Activated T-cell treated with anti-CD3 and anti-CD28 coated beads, Interleukin-2, amount 50 U/mL, for 72 hours (primary cell): Measurements from ENCODE around the gene SPSB3. TPM values are rescaled to one million over a fixed set of nuclear protein-coding genes. Genes with fewer than 3 reads are reported as not detected.

Experiments used
- ATAC-seq, 2 donors: fragments of 150-1000 bp; cut with Tn5 transposase; replicated peaks in 1 of 2; 2 replicates each; pipeline ENCODE4 v1.10.0; 2021; ENCODE audit warnings: moderate library complexity in 2 of 2, mild to moderate bottlenecking in 1 of 2
- DNase-seq, 2 donors: peaks; one replicate each; pipeline ENCODE4 v3.0.0; 2021 to 2022; ENCODE audit warnings: mixed read lengths in 1 of 2
- H3K27ac Mint-ChIP-seq: one replicate; pipeline ENCODE4 v1.8.0; 2022; ENCODE audit warnings: mild to moderate bottlenecking, moderate library complexity, mixed read lengths
- H3K27me3 Mint-ChIP-seq: one replicate; pipeline ENCODE4 v1.8.0; 2022; ENCODE audit warnings: low read depth, mixed read lengths
- H3K36me3 Mint-ChIP-seq, 2 donors: one replicate each; pipeline ENCODE4 v1.8.0; 2022; ENCODE audit warnings: mixed read lengths in 2 of 2, mild to moderate bottlenecking in 1 of 2; ENCODE audit not compliant: insufficient read depth in 2 of 2
- H3K4me1 Mint-ChIP-seq: one replicate; pipeline ENCODE4 v1.8.0; 2022; ENCODE audit warnings: low read depth, mixed read lengths
- H3K4me3 Mint-ChIP-seq, 2 donors: one replicate each; pipeline ENCODE4 v1.8.0; 2022; ENCODE audit warnings: mild to moderate bottlenecking in 2 of 2, mixed read lengths in 2 of 2, moderate library complexity in 2 of 2
- H3K9me3 Mint-ChIP-seq, 2 donors: one replicate each; pipeline ENCODE4 v1.8.0; 2022; ENCODE audit warnings: mixed read lengths in 2 of 2
- total RNA-seq, 2 donors: library from RNA; stranded (reverse); gene quantifications; one replicate each; pipeline ENCODE4 v1.2.3, GENCODE V29; 2022

The SPSB3 gene
- total RNA-seq, 2 donors from 2014 or later = 37.1 to 40.1 TPM

GRCh38 chr16:1790261-1790610 lies 7.9 kb upstream of the SPSB3 start:
- DNase-seq (no peak), ATAC-seq (no peak)
- H3K27me3 Mint-ChIP-seq = no peaks in the 10 kb centered on the region
- peaks cover 2% of the 10 kb centered on the region for H3K4me1 Mint-ChIP-seq
- H3K4me3 Mint-ChIP-seq = no peak overlapping the region
- peaks cover 1 to 2% of the 10 kb centered on the region in 2 donors for H3K36me3 Mint-ChIP-seq
- H3K27ac Mint-ChIP-seq = no peak overlapping the region
- H3K9me3 Mint-ChIP-seq = no peaks in the 10 kb centered on the region

- Mint-ChIP-seq H3K27ac (no peak overlapping the region), H3K4me1 (peaks cover 7% of the 10 kb centered on the region), H3K36me3 (peaks cover 1 to 2% of the 10 kb centered on the region in 2 donors), H3K27me3 (no peaks in the 10 kb centered on the region), H3K9me3 (no peaks in the 10 kb centered on the region), H3K4me3 (no peak overlapping the region)
- ATAC-seq (no peak), DNase-seq (no peak)
Observed at GRCh38 chr16:1789643-1790045, 7.3 kb upstream of the SPSB3 start.

- H3K36me3 Mint-ChIP-seq = peaks cover 1 to 2% of the 10 kb centered on the region in 2 donors
- DNase-seq (no peak), ATAC-seq (no peak)
- H3K4me1 Mint-ChIP-seq = peaks cover 7% of the 10 kb centered on the region
- no peak overlapping the region for H3K4me3 Mint-ChIP-seq
- no peaks in the 10 kb centered on the region for H3K27me3 Mint-ChIP-seq
- H3K27ac Mint-ChIP-seq = no peak overlapping the region
- H3K9me3 Mint-ChIP-seq = no peaks in the 10 kb centered on the region
Observed at GRCh38 chr16:1788708-1789100, 6.3 kb upstream of the SPSB3 start.

GRCh38 chr16:1788095-1788707 lies 5.8 kb upstream of the SPSB3 start:
- no peak for DNase-seq
- H3K27me3 Mint-ChIP-seq = no peaks in the 10 kb centered on the region
- no peak for ATAC-seq
- H3K9me3 Mint-ChIP-seq = no peaks in the 10 kb centered on the region
- peaks cover 7% of the 10 kb centered on the region for H3K4me1 Mint-ChIP-seq
- peaks cover 1 to 2% of the 10 kb centered on the region in 2 donors for H3K36me3 Mint-ChIP-seq
- H3K4me3 Mint-ChIP-seq = no peak overlapping the region
- no peak overlapping the region for H3K27ac Mint-ChIP-seq

- H3K9me3 Mint-ChIP-seq = no peaks in the 10 kb centered on the region
- ATAC-seq (no peak), DNase-seq (no peak)
- H3K27ac Mint-ChIP-seq = no peak overlapping the region
- peaks cover 1 to 2% of the 10 kb centered on the region in 2 donors for H3K36me3 Mint-ChIP-seq
- no peaks in the 10 kb centered on the region for H3K27me3 Mint-ChIP-seq
- H3K4me1 Mint-ChIP-seq = peaks cover 7% of the 10 kb centered on the region
- no peak overlapping the region for H3K4me3 Mint-ChIP-seq
Observed at GRCh38 chr16:1787322-1788094, 5.1 kb upstream of the SPSB3 start.

GRCh38 chr16:1787056-1787321 lies 4.6 kb upstream of the SPSB3 start:
- H3K36me3 Mint-ChIP-seq = peaks cover 2 to 3% of the 10 kb centered on the region in 2 donors
- no peak overlapping the region for H3K27ac Mint-ChIP-seq
- no peak overlapping the region for H3K4me3 Mint-ChIP-seq
- no peaks in the 10 kb centered on the region for H3K27me3 Mint-ChIP-seq
- ATAC-seq (no peak), DNase-seq (no peak)
- H3K9me3 Mint-ChIP-seq = no peaks in the 10 kb centered on the region
- peaks cover 7% of the 10 kb centered on the region for H3K4me1 Mint-ChIP-seq

- ATAC-seq (no peak), DNase-seq (peak in 1 of 2 donors; percentile 1)
- Mint-ChIP-seq H3K36me3 (peaks cover 2 to 3% of the 10 kb centered on the region in 2 donors), H3K9me3 (no peaks in the 10 kb centered on the region), H3K27ac (no peak overlapping the region), H3K4me1 (peaks cover 12% of the 10 kb centered on the region), H3K27me3 (no peaks in the 10 kb centered on the region), H3K4me3 (no peak overlapping the region)
Observed at GRCh38 chr16:1786242-1787055, 4.1 kb upstream of the SPSB3 start.

- H3K9me3 Mint-ChIP-seq = no peaks in the 10 kb centered on the region
- H3K27me3 Mint-ChIP-seq = no peaks in the 10 kb centered on the region
- no peak overlapping the region for H3K4me3 Mint-ChIP-seq
- H3K36me3 Mint-ChIP-seq = peaks cover 2 to 3% of the 10 kb centered on the region in 2 donors
- DNase-seq (no peak), ATAC-seq (no peak)
- no peak overlapping the region for H3K27ac Mint-ChIP-seq
- peaks cover 19% of the 10 kb centered on the region for H3K4me1 Mint-ChIP-seq
Observed at GRCh38 chr16:1785846-1786170, 3.4 kb upstream of the SPSB3 start.

- Mint-ChIP-seq H3K9me3 (no peaks in the 10 kb centered on the region), H3K36me3 (peaks cover 2 to 3% of the 10 kb centered on the region in 2 donors), H3K27ac (no peak overlapping the region), H3K4me3 (peak overlapping the region in 1 of 2 donors; percentile 47), H3K27me3 (no peaks in the 10 kb centered on the region), H3K4me1 (peaks cover 25% of the 10 kb centered on the region)
- DNase-seq (no peak), ATAC-seq (no peak)
Observed at GRCh38 chr16:1784977-1785845, 2.8 kb upstream of the SPSB3 start.

- no peak overlapping the region for H3K27ac Mint-ChIP-seq
- ATAC-seq (peak in 1 of 2 donors; percentile 10), DNase-seq (peak; percentile 44 to 46)
- H3K4me1 Mint-ChIP-seq = peaks cover 27% of the 10 kb centered on the region
- no peaks in the 10 kb centered on the region for H3K27me3 Mint-ChIP-seq
- peaks cover 0 to 2% of the 10 kb centered on the region in 2 donors for H3K36me3 Mint-ChIP-seq
- peak overlapping the region; percentile 88 to 96 for H3K4me3 Mint-ChIP-seq
- no peaks in the 10 kb centered on the region for H3K9me3 Mint-ChIP-seq
Observed at GRCh38 chr16:1781758-1782407, 488 bp downstream of the SPSB3 start.

GRCh38 chr16:1781254-1781653 lies 1.1 kb downstream of the SPSB3 start:
- Mint-ChIP-seq H3K36me3 (peaks cover 0 to 2% of the 10 kb centered on the region in 2 donors), H3K4me1 (peaks cover 27% of the 10 kb centered on the region), H3K4me3 (peak overlapping the region; percentile 88 to 96), H3K27me3 (no peaks in the 10 kb centered on the region), H3K9me3 (no peaks in the 10 kb centered on the region), H3K27ac (peak overlapping the region; percentile 24)
- DNase-seq (no peak), ATAC-seq (no peak)

- Mint-ChIP-seq H3K4me1 (peaks cover 27% of the 10 kb centered on the region), H3K27me3 (no peaks in the 10 kb centered on the region), H3K9me3 (no peaks in the 10 kb centered on the region), H3K36me3 (peaks cover 0 to 2% of the 10 kb centered on the region in 2 donors), H3K27ac (no peak overlapping the region), H3K4me3 (peak overlapping the region; percentile 88 to 96)
- no peak for DNase-seq
- ATAC-seq = no peak
Observed at GRCh38 chr16:1780677-1781072, 1.7 kb downstream of the SPSB3 start.
